HG03520 (cell line): Measurements from ENCODE around the gene KCNJ14.

Source experiments
- ATAC-seq: cut with Tn5 transposase; IDR thresholded peaks from one replicate; pipeline ENCODE4 v1.9.1; 2021; ENCODE audit warnings: mild to moderate bottlenecking, moderate library complexity; ENCODE audit not compliant: unreplicated experiment

The KCNJ14 gene

DNA sequence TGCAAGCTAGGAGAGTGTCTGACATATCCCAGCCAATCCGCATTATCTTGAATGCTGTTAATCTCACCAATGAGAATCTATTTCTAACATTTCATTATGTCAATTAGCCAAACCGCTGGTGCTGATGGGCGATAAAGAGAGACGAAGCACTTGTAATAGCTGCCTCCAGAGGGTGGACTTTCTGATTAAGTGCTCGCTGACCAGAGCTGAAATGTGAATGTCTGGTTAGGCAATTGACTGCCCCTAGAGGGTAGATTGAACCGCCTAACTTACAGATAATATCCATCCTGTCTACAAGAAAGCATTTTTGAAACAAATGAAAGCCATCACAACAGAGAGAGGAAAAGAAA lies 10.1 kb upstream of the KCNJ14 start:
- ATAC-seq: peak; percentile 10

DNA sequence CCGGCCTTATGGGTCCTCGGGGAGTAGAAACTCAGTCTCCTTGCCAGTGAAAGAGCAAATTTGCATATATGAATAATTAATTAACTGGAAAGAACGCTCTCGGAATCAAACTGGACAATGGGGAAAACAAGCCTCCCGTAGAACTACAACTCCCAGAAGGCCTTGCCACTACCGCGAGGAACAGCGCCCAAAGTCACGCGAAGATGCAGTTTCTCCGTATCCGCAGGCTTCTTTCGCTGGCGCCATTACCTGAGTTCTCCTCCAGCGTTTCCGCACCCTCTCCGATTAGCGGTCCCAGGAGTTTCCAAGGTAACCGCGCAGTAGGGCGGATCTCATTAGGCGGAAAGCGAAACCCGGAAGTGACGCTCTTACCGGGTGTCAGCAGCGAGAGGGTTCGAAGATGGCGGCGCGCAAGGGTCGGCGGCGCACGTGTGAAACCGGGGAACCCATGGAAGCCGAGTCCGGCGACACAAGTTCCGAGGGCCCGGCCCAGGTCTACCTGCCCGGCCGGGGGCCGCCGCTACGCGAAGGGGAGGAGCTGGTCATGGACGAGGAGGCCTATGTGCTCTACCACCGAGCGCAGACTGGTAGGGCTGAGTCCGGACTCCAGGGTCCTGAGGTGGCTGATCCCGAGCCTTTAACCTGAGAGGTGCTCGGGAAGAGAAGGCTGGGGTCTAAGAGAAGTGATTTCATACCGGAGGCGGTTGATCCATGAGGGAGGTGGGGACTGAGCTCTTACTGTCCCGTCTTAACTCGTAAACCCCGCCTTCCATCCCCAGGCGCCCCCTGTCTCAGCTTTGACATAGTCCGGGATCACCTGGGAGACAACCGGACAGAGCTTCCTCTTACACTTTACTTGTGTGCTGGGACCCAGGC lies 9.5 kb upstream of the KCNJ14 start, which contains the start of gene GRWD1:
Gene GRWD1, plus strand, starts transcription at position 378 of the 876 bp plus-strand sequence. Its CDS starts 23 bp downstream, at position 401.
- ATAC-seq: peak; percentile 81

DNA sequence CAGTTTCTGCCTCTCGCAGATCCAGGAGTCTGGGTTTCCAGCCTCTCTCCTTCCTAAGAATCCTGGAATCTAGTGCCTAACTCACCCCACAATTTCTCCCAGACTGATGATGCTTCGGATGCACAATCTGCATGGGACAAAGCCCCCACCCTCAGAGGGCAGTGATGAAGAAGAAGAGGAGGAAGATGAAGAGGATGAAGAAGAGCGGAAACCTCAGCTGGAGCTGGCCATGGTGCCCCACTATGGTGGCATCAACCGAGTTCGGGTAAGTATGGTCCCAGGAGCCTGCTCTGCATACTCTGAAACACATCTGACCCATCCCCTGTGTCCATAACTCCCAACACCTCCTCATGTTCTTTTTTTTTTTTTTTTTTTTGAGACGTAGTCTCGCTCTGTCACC lies 8.8 kb upstream of the KCNJ14 start:
- no peak for ATAC-seq

DNA sequence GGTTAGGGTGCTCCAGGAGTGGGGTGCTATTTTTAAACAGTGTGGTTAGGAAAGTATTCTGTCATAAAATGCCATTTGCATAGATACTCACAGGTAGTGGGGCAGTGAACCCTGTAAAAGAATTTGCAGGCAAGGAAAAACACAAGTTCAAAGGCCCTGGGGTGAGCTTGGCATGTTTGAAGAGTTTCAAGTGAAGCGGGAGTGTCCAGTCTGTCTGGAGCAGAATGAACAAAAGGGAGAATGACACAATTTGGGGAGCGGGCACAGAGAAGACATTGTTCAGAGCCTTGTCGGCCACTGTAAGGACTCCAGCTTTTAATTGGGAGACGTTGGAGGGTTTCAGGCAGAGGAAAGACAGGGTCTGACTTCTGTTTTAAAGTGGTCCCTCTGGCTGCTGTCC lies 6.8 kb upstream of the KCNJ14 start:
- ATAC-seq: no peak

DNA sequence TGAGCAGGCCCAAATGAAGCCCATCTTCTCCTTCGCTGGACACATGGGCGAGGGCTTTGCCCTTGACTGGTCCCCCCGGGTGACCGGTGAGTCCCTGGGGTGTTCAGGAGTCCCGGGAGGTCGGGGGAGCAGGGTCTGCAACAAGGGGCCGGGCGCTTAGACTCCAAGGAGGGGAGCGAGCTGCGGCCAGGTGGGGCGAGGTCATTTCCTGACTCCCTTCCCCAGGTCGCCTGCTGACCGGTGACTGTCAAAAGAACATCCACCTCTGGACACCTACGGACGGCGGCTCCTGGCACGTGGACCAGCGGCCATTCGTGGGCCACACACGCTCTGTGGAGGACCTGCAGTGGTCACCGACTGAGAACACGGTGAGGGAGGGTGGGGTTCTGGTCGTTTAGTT lies 4.9 kb upstream of the KCNJ14 start:
- no peak for ATAC-seq

DNA sequence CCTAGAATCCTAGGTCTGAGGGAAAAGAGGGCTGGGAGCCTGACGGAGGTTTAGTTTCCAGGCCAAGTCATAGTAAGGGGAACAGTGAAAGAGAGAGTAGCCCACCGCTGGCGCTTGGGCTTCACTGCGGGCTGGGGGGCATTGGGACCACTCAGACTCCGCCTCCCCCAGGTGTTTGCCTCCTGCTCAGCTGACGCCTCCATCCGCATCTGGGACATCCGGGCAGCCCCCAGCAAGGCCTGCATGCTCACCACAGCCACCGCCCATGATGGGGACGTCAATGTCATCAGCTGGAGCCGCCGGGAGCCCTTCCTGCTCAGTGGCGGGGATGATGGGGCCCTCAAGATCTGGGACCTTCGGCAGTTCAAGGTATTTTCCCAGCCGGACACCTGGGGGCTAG lies 4.5 kb upstream of the KCNJ14 start:
- no peak for ATAC-seq

DNA sequence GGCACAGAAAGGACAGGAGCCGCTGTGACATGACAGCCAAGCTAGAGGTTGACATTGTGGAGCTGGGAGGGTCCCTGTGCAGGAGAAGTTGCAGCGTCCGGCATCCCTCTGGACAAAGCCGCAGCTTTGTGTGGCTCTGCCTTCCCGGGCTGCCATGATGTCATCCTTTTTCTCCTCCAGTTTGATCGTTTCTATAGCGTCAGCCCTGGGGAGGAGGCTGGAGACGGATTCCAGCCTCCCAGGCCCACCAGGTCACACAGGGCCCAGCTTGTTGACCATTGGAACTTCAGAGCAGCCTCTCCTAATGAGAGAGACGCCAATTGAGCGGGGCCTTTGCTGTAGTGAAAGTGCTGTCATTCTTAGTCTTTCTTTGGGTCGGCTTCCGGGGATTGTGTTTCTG lies 3.8 kb upstream of the KCNJ14 start:
- no peak for ATAC-seq

DNA sequence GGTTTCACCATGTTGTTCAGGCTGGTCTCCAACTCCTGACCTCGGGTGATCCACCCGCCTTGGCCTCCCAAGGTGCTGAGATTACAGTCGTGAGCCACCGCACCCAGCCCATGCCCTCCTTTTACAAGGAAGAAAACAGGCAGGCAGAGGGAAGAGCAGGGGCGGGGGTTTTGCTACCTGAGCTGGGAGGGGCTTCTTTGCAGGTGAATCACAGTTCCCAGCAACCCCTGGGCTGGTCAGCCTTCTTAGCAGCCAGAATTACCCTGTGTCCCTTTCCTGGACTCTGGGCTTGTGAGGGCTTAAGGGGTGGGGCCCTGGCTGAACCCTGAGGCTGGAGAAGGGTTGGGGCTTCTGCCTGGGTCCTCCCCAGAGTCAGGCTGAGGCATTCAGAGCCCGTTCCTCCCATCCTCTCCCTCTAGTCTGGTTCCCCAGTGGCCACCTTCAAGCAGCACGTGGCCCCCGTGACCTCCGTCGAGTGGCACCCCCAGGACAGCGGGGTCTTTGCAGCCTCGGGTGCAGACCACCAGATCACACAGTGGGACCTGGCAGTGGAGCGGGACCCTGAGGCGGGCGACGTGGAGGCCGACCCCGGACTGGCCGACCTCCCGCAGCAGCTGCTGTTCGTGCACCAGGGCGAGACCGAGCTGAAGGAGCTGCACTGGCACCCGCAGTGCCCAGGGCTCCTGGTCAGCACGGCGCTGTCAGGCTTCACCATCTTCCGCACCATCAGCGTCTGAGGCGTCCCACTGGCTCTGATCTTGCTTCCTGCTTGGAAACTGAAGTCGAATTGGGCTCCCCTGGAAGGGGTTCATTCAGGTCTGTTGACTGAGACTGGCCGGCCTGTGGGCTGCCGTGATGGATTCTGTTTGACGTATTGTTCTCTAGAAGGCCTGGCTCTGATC lies 2.8 kb upstream of the KCNJ14 start:
- ATAC-seq: no peak

DNA sequence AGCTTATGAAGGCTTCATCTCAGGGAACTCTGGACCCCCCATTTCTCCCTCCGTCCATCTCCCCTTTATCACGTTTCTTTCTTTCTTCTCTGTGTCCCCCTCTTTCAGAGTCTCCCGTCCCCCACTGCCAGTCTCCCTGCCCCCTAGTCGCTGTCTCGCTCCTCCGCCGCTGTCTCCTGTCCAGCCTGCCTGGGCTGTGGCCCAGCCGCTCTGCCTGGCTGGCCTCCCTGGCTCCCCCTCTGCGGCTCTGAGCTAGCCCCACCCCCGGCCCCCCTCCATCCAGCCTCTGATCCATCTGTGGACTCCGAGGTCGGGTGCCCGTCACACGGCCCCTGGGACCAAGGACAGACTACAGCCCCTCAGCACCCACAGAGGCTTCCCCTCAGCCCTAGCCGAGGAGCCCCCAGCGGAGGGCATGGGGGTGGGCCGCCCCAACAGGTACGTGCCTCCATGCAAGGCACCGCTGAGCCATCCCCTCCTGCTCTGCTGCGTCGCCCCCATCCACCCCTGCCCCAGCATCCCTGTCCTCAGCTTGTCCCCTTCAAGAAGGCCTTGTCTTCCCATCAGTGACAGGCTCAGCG lies 1.1 kb upstream of the KCNJ14 start:
- ATAC-seq: no peak

DNA sequence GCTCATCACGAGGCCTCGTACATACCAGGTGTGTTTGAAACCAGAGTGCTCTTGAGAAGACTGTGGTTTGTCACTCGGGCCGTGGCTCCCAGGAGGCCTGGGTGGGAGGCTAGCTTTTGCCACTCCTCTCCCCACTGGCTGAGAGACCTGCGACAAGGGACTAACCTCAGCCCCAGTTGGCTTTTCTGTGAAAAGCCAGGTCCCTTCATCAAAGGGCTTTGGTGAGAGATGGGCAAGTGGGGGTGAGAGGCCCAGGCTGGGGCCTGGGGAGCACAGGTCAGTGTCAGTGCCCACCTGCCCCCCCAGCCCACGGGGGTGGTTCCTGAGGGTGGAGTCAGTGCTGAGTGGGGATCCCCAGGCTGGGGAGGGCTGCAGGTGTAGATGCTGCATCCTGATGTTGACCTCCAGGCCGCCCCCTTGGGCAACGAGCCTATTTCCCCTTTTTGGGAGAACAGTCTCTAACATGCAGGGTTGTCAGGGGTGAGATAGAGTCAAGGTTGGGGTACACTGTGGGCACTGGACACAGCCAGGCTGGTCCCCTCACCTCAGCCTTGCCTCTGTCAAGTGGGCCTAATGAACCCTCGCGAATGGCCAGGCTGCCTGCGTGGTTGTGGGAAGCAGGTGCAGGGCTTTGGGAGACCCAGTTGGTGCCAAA lies 661 bp downstream of the KCNJ14 start:
- ATAC-seq: no peak

DNA sequence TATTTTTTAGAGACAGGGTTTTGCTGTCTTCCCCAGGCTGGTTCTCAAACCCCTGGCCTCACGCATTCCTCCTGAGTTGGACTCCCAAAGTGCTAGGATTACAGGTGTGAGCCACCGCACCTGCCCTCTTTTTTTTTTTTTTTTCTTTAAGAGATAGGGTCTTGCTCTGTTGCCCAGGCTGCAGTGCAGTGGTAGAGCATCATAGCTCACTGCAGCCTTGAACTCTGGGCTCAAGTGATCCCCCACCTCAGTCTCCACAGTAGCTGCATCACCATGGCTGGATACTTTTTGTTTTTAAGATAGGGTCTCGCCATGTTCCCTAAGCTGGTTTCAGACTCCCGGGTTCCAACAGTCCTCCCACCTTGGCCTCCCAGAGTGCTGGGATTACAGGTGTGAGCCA lies 1.5 kb downstream of the KCNJ14 start:
- ATAC-seq: no peak

DNA sequence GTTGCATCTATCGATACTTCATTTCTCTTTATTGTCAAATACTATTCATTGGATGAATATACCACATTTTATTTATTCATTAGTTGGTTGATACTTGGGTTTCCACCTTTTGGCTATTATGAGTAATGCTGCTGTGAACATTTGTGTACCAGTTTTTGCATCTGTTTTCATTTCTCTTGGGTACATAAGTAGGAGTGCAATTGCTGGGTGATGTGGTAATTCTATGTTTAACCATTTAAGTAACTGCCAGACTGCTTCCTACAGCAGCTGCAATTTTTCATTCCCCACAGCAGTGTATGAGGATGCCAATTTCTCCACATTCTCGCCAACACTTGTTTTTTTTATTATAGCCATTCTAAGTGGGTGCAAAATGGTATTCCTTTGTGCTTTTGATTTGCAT lies 2.6 kb downstream of the KCNJ14 start:
- ATAC-seq: no peak

DNA sequence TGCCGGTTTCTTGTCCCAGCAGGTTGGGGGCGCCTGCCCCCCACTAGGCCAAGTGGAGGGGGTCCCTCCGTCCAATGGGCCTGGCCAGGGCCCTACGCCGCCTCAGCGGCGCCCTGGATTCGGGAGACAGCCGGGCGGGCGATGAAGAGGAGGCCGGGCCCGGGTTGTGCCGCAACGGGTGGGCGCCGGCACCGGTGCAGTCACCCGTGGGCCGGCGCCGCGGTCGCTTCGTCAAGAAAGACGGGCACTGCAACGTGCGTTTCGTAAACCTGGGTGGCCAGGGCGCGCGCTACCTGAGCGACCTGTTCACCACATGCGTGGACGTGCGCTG lies 6.2 kb downstream of the KCNJ14 start:
- ATAC-seq: no peak

DNA sequence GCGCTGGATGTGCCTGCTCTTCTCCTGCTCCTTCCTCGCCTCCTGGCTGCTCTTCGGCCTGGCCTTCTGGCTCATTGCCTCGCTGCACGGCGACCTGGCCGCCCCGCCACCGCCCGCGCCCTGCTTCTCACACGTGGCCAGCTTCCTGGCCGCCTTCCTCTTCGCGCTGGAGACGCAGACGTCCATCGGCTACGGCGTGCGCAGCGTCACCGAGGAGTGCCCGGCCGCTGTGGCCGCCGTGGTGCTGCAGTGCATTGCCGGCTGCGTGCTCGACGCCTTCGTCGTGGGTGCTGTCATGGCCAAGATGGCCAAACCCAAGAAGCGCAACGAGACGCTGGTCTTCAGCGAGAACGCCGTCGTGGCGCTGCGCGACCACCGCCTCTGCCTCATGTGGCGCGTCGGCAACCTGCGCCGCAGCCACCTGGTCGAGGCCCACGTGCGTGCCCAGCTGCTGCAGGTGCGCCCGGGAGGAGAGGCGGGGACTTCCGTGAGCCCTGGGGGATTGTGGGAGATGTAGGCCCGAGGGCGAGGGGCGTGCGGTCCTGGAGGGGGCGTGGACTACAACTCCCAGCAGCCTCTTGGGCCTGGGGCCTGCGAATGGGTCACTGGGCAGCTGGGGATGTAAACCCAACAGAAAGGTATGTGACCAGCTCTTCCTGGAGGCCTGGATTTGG lies 6.7 kb downstream of the KCNJ14 start:
- ATAC-seq: no peak

DNA sequence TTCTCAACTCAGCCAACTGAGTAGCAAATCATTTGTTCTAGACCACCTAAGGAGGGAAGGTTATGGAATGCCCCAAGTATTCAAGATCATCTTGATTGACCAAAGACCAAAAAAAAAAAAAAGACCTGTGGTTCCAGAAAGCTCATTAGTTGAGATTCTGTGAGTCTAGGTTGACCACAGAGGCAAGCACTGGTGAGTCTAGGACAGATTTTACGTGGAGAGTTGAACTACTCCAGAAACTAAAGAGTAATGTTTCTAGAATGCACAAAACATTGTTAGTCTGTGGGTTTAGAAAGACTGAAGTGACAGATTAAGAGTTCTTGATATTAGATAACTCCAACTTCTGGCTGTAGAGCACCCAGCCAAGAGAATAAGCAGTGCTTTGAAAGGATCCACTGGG lies 9.8 kb downstream of the KCNJ14 start:
- no peak for ATAC-seq

DNA sequence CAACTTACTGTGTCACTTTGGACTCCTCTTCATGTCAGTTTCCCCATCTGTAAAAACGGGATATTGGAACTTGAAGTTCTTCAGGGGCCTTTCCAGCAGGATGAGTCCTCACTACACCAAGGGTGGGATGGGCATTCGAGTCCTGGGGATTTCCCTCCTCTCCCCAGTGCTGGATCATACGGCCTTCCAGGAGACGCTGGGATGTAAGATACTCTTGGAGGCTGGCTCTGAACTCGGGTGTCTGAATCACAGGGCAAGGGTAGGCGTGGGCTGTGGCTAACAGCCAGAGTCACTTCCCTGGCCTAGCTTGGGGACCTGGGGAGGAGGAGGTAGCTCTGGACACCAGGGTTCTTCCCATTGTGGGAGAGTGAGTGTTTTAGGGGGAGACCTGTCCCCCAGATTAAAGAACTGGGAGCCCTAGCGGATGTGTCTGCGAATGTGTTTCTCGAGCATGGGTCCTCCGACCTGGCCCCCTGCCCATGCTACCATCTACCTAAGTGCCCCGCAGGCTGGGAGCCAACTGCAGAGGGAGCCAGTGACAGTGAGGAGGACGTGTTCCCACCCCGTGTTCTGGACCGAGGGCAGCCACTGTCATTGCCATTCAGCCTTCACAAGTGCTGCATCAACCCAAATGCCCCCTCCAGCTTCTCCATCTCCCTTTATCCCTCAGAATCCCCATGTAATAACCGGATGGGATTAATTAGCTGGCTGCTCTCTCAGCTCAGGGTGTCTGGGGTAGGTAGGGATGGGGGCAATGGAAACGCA lies 11.4 kb downstream of the KCNJ14 start:
- ATAC-seq: no peak

DNA sequence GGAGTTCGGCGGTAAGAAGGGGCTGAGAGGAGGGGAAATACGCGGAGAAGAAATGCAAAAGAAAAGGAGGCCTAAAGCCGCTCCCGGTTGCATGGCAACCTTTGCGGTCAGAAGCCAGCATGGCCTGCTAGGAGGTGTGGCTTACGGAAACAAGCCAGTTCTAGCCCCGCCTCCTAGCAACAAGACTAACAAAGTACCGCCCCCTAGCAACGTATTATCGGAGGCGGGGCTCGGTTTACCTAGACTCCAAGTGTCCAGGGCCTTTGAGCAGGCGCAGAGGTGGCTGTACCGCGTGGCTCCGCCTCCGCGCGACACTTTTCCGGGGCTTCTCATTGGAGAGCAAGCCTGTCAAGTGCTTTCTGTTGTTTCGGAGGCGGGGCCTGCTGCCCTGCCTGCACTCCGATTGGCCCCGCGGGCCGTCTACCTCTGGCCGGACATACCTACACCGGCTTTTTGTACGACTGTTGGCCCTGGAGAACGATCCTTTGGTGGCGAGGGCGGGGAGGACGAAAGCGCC lies 13.5 kb downstream of the KCNJ14 start:
- peak; percentile 86 for ATAC-seq

DNA sequence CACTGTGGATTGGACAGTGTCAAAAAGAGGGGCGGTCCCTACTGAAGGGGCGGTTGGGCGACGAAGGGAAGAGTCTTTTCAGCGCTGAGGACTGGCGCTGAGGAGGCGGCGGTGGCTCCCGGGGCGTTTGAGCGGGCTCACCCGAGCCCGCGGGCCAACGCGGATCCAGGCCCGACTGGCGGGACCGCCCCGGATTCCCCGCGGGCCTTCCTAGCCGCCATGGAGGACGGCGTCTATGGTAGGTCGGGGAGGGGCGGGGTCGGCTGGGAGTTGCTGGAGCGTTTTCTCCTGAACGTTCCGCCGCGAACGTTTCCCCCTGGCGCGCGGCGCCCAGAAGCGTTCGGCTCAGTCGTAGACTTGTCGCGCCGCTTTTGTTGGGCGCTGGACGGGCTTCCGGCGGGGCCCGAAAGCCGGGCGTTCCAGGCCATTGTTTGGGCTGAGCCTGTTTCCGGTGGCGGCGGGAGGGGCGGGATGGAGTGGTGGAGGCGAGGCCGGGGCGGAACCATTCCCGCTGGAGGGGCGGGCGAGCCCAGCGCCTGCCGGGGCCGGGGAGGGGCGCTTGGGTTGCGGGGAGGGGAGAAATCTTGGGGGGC lies 14.0 kb downstream of the KCNJ14 start, which contains the start of gene CYTH2:
Gene CYTH2, plus strand, starts transcription at position 81 of the 593 bp plus-strand sequence. Its CDS starts 139 bp downstream, at position 220.
- ATAC-seq: peak; percentile 21
